Measurements from ENCODE around the gene PEG3.

The PEG3 gene

DNA sequence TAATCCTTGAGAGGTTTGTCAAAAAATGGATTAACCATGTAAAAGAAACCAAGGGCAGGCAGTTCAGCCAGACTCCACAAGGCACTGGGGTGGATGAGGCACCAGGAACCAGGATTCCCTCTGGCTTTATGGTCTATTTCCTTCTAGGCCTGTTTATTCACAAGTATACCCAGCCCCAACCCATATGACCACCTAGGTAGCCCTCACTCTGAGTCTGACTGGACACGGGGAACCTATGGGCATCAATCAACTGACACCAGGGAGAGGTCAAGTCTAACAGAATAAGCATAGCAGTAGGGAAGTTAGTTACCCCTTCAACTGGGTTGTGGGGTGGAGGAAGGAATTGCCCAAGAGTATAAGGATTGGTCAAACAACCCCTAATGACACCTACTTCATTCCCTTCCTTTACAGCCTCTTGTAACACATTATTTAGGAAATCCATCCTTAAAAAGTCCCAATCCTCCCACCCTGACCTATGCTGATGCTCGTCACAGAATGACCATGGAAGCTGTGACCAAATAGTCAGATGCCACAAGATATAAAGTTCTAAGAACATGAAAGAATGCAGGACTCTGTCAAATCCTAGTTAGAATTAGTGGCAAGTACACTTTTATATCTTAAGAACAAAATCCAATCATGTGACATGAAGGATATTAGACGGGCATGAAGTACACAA is 31.7 kb downstream of the PEG3 start:
- DNase-seq (ENCODE audit: low read depth in 2 of 2) = no peak

GRCh38 chr19:56806639-56807038 is 33.9 kb downstream of the PEG3 start:
- no peak for DNase-seq (ENCODE audit: low read depth in 2 of 2)

Measured in activated CD8-positive, alpha-beta memory T cell treated with anti-CD3 and anti-CD28 coated beads for 4 hours (primary cell).